ENCODE data around the gene SLC2A14.
"Not testable (repeated sequence)": the region's sequence is repeated elsewhere in the genome, so short reads cannot be mapped to it uniquely, and the experiment has no call there.

The SLC2A14 gene

GRCh38 chr12:7892186-7892980 lies 19.7 kb upstream of the SLC2A14 start:
- H3K4me1 ChIP-seq (ENCODE audit: low read length), result no peaks in the 10 kb centered on the region
- no peak overlapping the region for H3K4me2 ChIP-seq (ENCODE audit: low read depth, low read length)
- H3K4me3 ChIP-seq (ENCODE audit: low read length), result no peak overlapping the region
- H3K79me2 ChIP-seq (ENCODE audit: low read length), result no peaks in the 10 kb centered on the region
- no peaks in the 10 kb centered on the region for H3K9me3 ChIP-seq (replicated peaks; ENCODE audit: insufficient read depth, low read length)
- no peaks in the 10 kb centered on the region for H3K27me3 ChIP-seq (replicated peaks; ENCODE audit: insufficient read depth, low read length)
- DNase-seq, result no peak
- no peaks in the 10 kb centered on the region for H3F3A ChIP-seq (ENCODE audit: insufficient read depth, low read length)
- H3K9me2 ChIP-seq (replicated peaks; ENCODE audit: insufficient read depth, low read length), result no peaks in the 10 kb centered on the region
- H2AFZ ChIP-seq (ENCODE audit: low read length), result no peak overlapping the region
- no peak overlapping the region for H3K27ac ChIP-seq (ENCODE audit: low read length)
- H4K20me1 ChIP-seq (ENCODE audit: insufficient read depth, low read length), result no peaks in the 10 kb centered on the region
- TF ChIP-seq EZH2phosphoT487 (IDR thresholded peaks at IDR 0.05; ENCODE audit: low read length) (no peak), EZH2 (optimal IDR thresholded peaks at IDR 0.05; ENCODE audit: low read depth, low read length) (no peak)
- TF ChIP-seq, protein P1, sequence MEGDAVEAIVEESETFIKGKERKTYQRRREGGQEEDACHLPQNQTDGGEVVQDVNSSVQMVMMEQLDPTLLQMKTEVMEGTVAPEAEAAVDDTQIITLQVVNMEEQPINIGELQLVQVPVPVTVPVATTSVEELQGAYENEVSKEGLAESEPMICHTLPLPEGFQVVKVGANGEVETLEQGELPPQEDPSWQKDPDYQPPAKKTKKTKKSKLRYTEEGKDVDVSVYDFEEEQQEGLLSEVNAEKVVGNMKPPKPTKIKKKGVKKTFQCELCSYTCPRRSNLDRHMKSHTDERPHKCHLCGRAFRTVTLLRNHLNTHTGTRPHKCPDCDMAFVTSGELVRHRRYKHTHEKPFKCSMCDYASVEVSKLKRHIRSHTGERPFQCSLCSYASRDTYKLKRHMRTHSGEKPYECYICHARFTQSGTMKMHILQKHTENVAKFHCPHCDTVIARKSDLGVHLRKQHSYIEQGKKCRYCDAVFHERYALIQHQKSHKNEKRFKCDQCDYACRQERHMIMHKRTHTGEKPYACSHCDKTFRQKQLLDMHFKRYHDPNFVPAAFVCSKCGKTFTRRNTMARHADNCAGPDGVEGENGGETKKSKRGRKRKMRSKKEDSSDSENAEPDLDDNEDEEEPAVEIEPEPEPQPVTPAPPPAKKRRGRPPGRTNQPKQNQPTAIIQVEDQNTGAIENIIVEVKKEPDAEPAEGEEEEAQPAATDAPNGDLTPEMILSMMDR (IDR thresholded peaks at IDR 0.05; ENCODE audit: low read length), result no peak
- no peak overlapping the region for H3K9ac ChIP-seq (ENCODE audit: low read length)
- H3K36me3 ChIP-seq (replicated peaks; ENCODE audit: insufficient read depth, low read length), result no peaks in the 10 kb centered on the region

- H2AFZ ChIP-seq (ENCODE audit: low read length), result no peak overlapping the region
- H3K9ac ChIP-seq (ENCODE audit: low read length), result no peak overlapping the region
- H3K4me1 ChIP-seq (ENCODE audit: low read length), result no peaks in the 10 kb centered on the region
Observed at GRCh38 chr12:7884689-7885088, 12.0 kb upstream of the SLC2A14 start.

GRCh38 chr12:7881736-7882120 lies 9.0 kb upstream of the SLC2A14 start:
- DNase-seq; H3F3A ChIP-seq (ENCODE audit: insufficient read depth, low read length); H3K4me1 ChIP-seq (ENCODE audit: low read length); H3K27me3 ChIP-seq (replicated peaks; ENCODE audit: insufficient read depth, low read length); H3K79me2 ChIP-seq (ENCODE audit: low read length); H3K9ac ChIP-seq (ENCODE audit: low read length); H2AFZ ChIP-seq (ENCODE audit: low read length); H3K9me3 ChIP-seq (replicated peaks; ENCODE audit: insufficient read depth, low read length); H4K20me1 ChIP-seq (ENCODE audit: insufficient read depth, low read length); H3K4me2 ChIP-seq (ENCODE audit: low read depth, low read length); H3K4me3 ChIP-seq (ENCODE audit: low read length); H3K9me2 ChIP-seq (replicated peaks; ENCODE audit: insufficient read depth, low read length); H3K36me3 ChIP-seq (replicated peaks; ENCODE audit: insufficient read depth, low read length); H3K27ac ChIP-seq (ENCODE audit: low read length): not testable (repeated sequence)

More at GRCh38 chr12:7884689-7885088, 12.0 kb upstream of the SLC2A14 start:
- Histone ChIP-seq H3K9me3 (replicated peaks; ENCODE audit: insufficient read depth, low read length) (no peaks in the 10 kb centered on the region), H3K27ac (ENCODE audit: low read length) (no peak overlapping the region), H3K79me2 (ENCODE audit: low read length) (no peaks in the 10 kb centered on the region), H4K20me1 (ENCODE audit: insufficient read depth, low read length) (no peaks in the 10 kb centered on the region), H3K4me2 (ENCODE audit: low read depth, low read length) (no peak overlapping the region), H3K27me3 (replicated peaks; ENCODE audit: insufficient read depth, low read length) (no peaks in the 10 kb centered on the region), H3K4me3 (ENCODE audit: low read length) (no peak overlapping the region), H3F3A (ENCODE audit: insufficient read depth, low read length) (no peaks in the 10 kb centered on the region), H3K9me2 (replicated peaks; ENCODE audit: insufficient read depth, low read length) (no peaks in the 10 kb centered on the region), H3K36me3 (replicated peaks; ENCODE audit: insufficient read depth, low read length) (no peaks in the 10 kb centered on the region)
- no peak for TF ChIP-seq EZH2phosphoT487 (IDR thresholded peaks at IDR 0.05; ENCODE audit: low read length)
- TF ChIP-seq, protein P1 (IDR thresholded peaks at IDR 0.05; ENCODE audit: low read length), result no peak
- TF ChIP-seq EZH2 (optimal IDR thresholded peaks at IDR 0.05; ENCODE audit: low read depth, low read length), result no peak
- DNase-seq, result no peak

DNA sequence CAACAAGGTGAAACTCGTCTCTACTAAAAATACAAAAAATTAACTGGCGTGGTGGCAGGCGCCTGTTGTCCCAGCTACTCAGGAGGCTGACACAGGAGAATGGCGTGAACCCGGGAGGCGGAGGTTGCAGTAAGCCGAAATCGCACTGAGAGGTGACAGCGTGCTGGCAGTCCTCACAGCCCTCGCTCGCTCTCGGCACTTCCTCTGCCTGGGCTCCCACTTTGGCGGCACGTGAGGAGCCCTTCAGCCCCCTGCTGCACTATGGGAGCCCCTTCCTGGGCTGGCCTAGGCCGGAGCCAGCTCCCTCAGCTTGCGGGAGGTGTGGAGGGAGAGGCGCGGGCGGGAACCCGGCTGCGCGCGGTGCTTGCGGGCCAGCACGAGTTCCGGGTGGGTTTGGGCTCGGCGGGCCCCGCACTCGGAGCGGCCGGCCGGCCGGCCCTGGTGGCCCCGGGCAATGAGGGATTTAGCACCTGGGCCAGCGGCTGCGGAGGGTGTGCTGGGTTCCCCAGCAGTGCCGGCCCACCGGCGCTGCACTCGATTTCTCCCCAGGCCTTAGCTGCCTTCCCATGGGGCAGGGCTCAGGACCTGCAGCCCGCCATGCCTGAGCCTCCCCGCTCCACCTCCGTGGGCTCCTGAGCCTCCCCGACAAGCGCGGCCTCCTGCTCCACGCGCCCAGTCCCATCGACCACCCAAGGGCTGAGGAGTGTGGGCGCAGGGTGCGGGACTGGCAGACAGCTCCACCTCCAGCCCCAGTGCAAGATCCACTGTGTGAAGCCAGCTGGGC lies 8.4 kb upstream of the SLC2A14 start:
- H3K36me3 ChIP-seq (replicated peaks; ENCODE audit: insufficient read depth, low read length); DNase-seq; H3K27ac ChIP-seq (ENCODE audit: low read length); H3K9me3 ChIP-seq (replicated peaks; ENCODE audit: insufficient read depth, low read length); H3K9ac ChIP-seq (ENCODE audit: low read length); H3K4me3 ChIP-seq (ENCODE audit: low read length); H3K4me2 ChIP-seq (ENCODE audit: low read depth, low read length); H3K79me2 ChIP-seq (ENCODE audit: low read length); H3K9me2 ChIP-seq (replicated peaks; ENCODE audit: insufficient read depth, low read length); H3K4me1 ChIP-seq (ENCODE audit: low read length); H4K20me1 ChIP-seq (ENCODE audit: insufficient read depth, low read length); H2AFZ ChIP-seq (ENCODE audit: low read length); H3K27me3 ChIP-seq (replicated peaks; ENCODE audit: insufficient read depth, low read length); H3F3A ChIP-seq (ENCODE audit: insufficient read depth, low read length): not testable (repeated sequence)
